GM23338 (cell line): ENCODE results near the gene DRC1. TPM values are rescaled to one million over a fixed set of nuclear protein-coding genes. Genes with fewer than 3 reads are reported as not detected.
"Not testable (repeated sequence)": the region's sequence is repeated elsewhere in the genome, so short reads cannot be mapped to it uniquely, and the experiment has no call there.

ENCODE experiments used
- ATAC-seq: fragments of 200-7000 bp; cut with Tn5 transposase; 3 replicates; pipeline ENCODE4 v1.9.1; 2020
- DNase-seq: peaks from one replicate; pipeline ENCODE4 v3.0.0-alpha.2; 2015; ENCODE audit warnings: low spot score
- H2AFZ ChIP-seq: fragments of 200-600 bp; sonication (generic); 2 replicates; pipeline ENCODE4 v1.8.0; 2016; ENCODE audit warnings: antibody characterized with exemption, mild to moderate bottlenecking, moderate library complexity
- H3F3A ChIP-seq: fragments of 200-600 bp; sonication (generic); replicated peaks from 2 replicates; pipeline ENCODE4 v1.8.0; 2017; ENCODE audit warnings: antibody characterized with exemption, mixed run types, low read depth
- H3K27ac ChIP-seq: fragments of 200-600 bp; sonication (generic); 2 replicates; pipeline ENCODE4 v1.6.1; 2016; ENCODE audit warnings: low read depth
- H3K27me3 ChIP-seq: fragments of 200-600 bp; sonication (generic); 2 replicates; pipeline ENCODE4 v1.8.0; 2016; ENCODE audit warnings: mild to moderate bottlenecking, mixed run types, moderate library complexity; ENCODE audit not compliant: insufficient read depth
- H3K36me3 ChIP-seq: fragments of 200-600 bp; sonication (generic); 2 replicates; pipeline ENCODE4 v1.8.0; 2016; ENCODE audit warnings: mild to moderate bottlenecking; ENCODE audit not compliant: insufficient read depth
- H3K4me1 ChIP-seq: fragments of 200-600 bp; sonication (generic); 2 replicates; pipeline ENCODE4 v1.8.0; 2016; ENCODE audit warnings: mild to moderate bottlenecking, moderate library complexity; ENCODE audit not compliant: insufficient read depth
- H3K4me2 ChIP-seq: fragments of 200-600 bp; sonication (generic); 2 replicates; pipeline ENCODE4 v1.7.1; 2017; ENCODE audit warnings: mixed run types
- H3K4me3 ChIP-seq: fragments of 200-600 bp; sonication (generic); 2 replicates; pipeline ENCODE4 v1.6.1; 2016; ENCODE audit warnings: mixed run types
- H3K79me2 ChIP-seq: fragments of 200-600 bp; sonication (generic); replicated peaks from 2 replicates; pipeline ENCODE4 v1.8.0; 2017; ENCODE audit warnings: mild to moderate bottlenecking; ENCODE audit not compliant: insufficient read depth
- H3K9me2 ChIP-seq: fragments of 200-600 bp; sonication (generic); 2 replicates; pipeline ENCODE4 v1.8.0; 2017; ENCODE audit not compliant: insufficient read depth
- H4K20me1 ChIP-seq: fragments of 200-600 bp; sonication (generic); replicated peaks from 2 replicates; pipeline ENCODE4 v1.8.0; 2017; ENCODE audit warnings: mild to moderate bottlenecking; ENCODE audit not compliant: insufficient read depth
- H3K27ac Mint-ChIP-seq: 2 replicates; pipeline ENCODE4 v1.8.0; 2020; ENCODE audit warnings: inconsistent platforms, mild to moderate bottlenecking, moderate library complexity, mixed read lengths
- H3K27me3 Mint-ChIP-seq: 3 replicates; pipeline ENCODE4 v1.8.0; 2022; ENCODE audit warnings: low read depth, mild to moderate bottlenecking, moderate library complexity, mixed read lengths, inconsistent platforms; ENCODE audit not compliant: insufficient read depth, poor library complexity
- H3K36me3 Mint-ChIP-seq: 3 replicates; pipeline ENCODE4 v1.8.0; 2021; ENCODE audit warnings: low read depth, mild to moderate bottlenecking, inconsistent platforms, moderate library complexity, mixed read lengths
- H3K4me1 Mint-ChIP-seq: 3 replicates; pipeline ENCODE4 v1.8.0; 2020; ENCODE audit warnings: mild to moderate bottlenecking, inconsistent platforms, mixed read lengths
- H3K4me3 Mint-ChIP-seq: 3 replicates; pipeline ENCODE4 v1.8.0; 2021; ENCODE audit warnings: moderate library complexity, mild to moderate bottlenecking, inconsistent platforms, mixed read lengths
- H3K9me3 Mint-ChIP-seq: 3 replicates; pipeline ENCODE4 v1.8.0; 2020; ENCODE audit warnings: moderate library complexity, mild to moderate bottlenecking, inconsistent platforms, mixed read lengths
- CREB1 ChIP-seq: fragments of 250-450 bp; sonication (Bioruptor Pico); IDR thresholded peaks from 2 replicates; pipeline ENCODE4 v1.5.0; 2020; ENCODE audit warnings: low read depth, mild to moderate bottlenecking, moderate library complexity
- EZH2 ChIP-seq: fragments of 200-600 bp; sonication (generic); IDR thresholded peaks from one replicate; pipeline ENCODE4 v1.8.0; 2017; ENCODE audit warnings: antibody characterized with exemption, mild to moderate bottlenecking, low read depth; ENCODE audit not compliant: unreplicated experiment
- EZH2phosphoT487 ChIP-seq: fragments of 200-600 bp; sonication (generic); IDR thresholded peaks from one replicate; pipeline ENCODE4 v1.8.1; 2018; ENCODE audit warnings: antibody characterized with exemption; ENCODE audit not compliant: unreplicated experiment
- JUNB ChIP-seq: IDR thresholded peaks from one replicate; pipeline ENCODE4 v1.6.1; 2016; ENCODE audit warnings: antibody characterized with exemption; ENCODE audit not compliant: unreplicated experiment
- NANOG ChIP-seq: IDR thresholded peaks from 2 replicates; pipeline ENCODE4 v1.6.1; 2016; ENCODE audit warnings: antibody characterized with exemption, borderline replicate concordance
- POLR2AphosphoS5 ChIP-seq: IDR thresholded peaks from 2 replicates; pipeline ENCODE4 v1.6.1; 2016; ENCODE audit warnings: antibody characterized with exemption, low read depth
- ZNF331 ChIP-seq: fragments of 250-450 bp; sonication (Bioruptor Pico); IDR thresholded peaks from 2 replicates; pipeline ENCODE4 v1.5.0; 2020; ENCODE audit warnings: low read depth, mild to moderate bottlenecking, moderate library complexity
- polyA plus RNA-seq: library from polyadenylated mRNA; unstranded; fragments of >200 nt; fragmentation: Nextera tagmentation; extraction: Ambion mirVana; gene quantifications from 2 replicates; pipeline ENCODE4 v1.2.1, GENCODE V29; 2016
- total RNA-seq: library from RNA; depleted of rRNA; stranded (reverse); fragments of >200 nt; shearing (Covaris generic); gene quantifications from 2 replicates; pipeline ENCODE4 v1.2.3, GENCODE V29; 2014
- TF ChIP-seq, protein P1 (sequence below): fragments of 250-450 bp; sonication (Bioruptor Pico); IDR thresholded peaks from 2 replicates; pipeline ENCODE4 v1.5.0; 2020; ENCODE audit warnings: mild to moderate bottlenecking, moderate library complexity
- TF ChIP-seq, protein P2 (sequence below): IDR thresholded peaks from 2 replicates; pipeline ENCODE4 v1.6.1; 2016; ENCODE audit warnings: antibody characterized with exemption
- TF ChIP-seq, protein P3 (sequence below), 2 experiments: fragments of 200-600 bp in 1 of 2; sonication (generic) in 1 of 2; conservative IDR thresholded peaks; 2 replicates each; pipeline versions ENCODE4 v1.5.1 to v1.6.1; 2016 to 2017; ENCODE audit warnings: antibody characterized with exemption in 2 of 2, low read depth in 2 of 2, mild to moderate bottlenecking in 2 of 2, moderate library complexity in 1 of 2

The DRC1 gene
- total and polyA plus RNA-seq, 2 experiments from 2014 or later, result 0.45 TPM; not detected in 1

DNA sequence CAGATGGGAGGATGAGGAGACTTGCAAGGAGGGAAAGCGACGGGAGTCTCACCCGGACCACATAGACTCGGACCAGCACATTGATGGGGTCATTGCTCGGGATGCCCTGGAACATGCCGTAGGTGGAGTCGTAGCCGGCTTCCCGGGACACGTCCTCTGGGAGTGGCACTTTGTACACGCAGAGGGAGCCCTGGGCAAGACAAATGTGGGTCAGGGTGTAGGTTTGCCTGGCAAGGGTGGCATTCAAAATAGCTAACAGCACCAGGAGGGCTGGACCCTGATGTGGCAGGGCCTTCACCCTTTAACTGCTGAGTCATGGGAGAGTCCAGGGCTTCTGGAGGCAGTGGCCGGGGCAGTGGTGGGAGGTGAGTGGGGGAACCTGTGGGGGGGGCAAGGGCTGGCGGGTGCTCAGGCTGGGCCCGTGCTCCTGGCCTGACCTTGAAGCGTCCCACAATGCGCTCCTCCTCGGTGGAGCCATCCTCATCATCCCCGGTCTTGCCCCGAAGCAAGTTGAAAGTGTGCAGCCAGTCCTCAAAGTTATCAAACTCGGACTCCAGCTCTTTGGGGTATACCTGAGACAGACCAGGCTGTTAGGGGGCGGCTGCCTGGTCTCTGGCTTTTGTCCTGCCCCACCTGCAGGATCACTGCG is 65.1 kb downstream of the DRC1 start:
- Histone ChIP-seq H3K27me3 (no peaks in the 10 kb centered on the region), H3K36me3 (no peaks in the 10 kb centered on the region), H3K4me1 (no peaks in the 10 kb centered on the region), H3K9me2 (no peaks in the 10 kb centered on the region), H3K4me2 (no peak overlapping the region), H3K27ac (no peak overlapping the region), H3K4me3 (no peak overlapping the region), H2AFZ (no peak overlapping the region; the same call in 1 of the 2 replicates), H3K79me2 (no peaks in the 10 kb centered on the region), H4K20me1 (no peaks in the 10 kb centered on the region; the same call in 1 of the 2 replicates), H3F3A (0 out of 2 replicates have a peak, but pooled peaks cover 3% of the 10 kb centered on the region)
- DNase-seq (no peak), ATAC-seq (no peak)
- no peaks in the 10 kb centered on the region; the same call in 1 of the 3 replicates for H3K9me3 Mint-ChIP-seq
- H3K4me3 Mint-ChIP-seq, result no peak overlapping the region
- no peaks in the 10 kb centered on the region for H3K36me3 Mint-ChIP-seq
- H3K27me3 Mint-ChIP-seq, result peaks cover 7% of the 10 kb centered on the region
- peaks cover 13% of the 10 kb centered on the region for H3K4me1 Mint-ChIP-seq
- H3K27ac Mint-ChIP-seq, result no peak overlapping the region
- TF ChIP-seq, protein P1, sequence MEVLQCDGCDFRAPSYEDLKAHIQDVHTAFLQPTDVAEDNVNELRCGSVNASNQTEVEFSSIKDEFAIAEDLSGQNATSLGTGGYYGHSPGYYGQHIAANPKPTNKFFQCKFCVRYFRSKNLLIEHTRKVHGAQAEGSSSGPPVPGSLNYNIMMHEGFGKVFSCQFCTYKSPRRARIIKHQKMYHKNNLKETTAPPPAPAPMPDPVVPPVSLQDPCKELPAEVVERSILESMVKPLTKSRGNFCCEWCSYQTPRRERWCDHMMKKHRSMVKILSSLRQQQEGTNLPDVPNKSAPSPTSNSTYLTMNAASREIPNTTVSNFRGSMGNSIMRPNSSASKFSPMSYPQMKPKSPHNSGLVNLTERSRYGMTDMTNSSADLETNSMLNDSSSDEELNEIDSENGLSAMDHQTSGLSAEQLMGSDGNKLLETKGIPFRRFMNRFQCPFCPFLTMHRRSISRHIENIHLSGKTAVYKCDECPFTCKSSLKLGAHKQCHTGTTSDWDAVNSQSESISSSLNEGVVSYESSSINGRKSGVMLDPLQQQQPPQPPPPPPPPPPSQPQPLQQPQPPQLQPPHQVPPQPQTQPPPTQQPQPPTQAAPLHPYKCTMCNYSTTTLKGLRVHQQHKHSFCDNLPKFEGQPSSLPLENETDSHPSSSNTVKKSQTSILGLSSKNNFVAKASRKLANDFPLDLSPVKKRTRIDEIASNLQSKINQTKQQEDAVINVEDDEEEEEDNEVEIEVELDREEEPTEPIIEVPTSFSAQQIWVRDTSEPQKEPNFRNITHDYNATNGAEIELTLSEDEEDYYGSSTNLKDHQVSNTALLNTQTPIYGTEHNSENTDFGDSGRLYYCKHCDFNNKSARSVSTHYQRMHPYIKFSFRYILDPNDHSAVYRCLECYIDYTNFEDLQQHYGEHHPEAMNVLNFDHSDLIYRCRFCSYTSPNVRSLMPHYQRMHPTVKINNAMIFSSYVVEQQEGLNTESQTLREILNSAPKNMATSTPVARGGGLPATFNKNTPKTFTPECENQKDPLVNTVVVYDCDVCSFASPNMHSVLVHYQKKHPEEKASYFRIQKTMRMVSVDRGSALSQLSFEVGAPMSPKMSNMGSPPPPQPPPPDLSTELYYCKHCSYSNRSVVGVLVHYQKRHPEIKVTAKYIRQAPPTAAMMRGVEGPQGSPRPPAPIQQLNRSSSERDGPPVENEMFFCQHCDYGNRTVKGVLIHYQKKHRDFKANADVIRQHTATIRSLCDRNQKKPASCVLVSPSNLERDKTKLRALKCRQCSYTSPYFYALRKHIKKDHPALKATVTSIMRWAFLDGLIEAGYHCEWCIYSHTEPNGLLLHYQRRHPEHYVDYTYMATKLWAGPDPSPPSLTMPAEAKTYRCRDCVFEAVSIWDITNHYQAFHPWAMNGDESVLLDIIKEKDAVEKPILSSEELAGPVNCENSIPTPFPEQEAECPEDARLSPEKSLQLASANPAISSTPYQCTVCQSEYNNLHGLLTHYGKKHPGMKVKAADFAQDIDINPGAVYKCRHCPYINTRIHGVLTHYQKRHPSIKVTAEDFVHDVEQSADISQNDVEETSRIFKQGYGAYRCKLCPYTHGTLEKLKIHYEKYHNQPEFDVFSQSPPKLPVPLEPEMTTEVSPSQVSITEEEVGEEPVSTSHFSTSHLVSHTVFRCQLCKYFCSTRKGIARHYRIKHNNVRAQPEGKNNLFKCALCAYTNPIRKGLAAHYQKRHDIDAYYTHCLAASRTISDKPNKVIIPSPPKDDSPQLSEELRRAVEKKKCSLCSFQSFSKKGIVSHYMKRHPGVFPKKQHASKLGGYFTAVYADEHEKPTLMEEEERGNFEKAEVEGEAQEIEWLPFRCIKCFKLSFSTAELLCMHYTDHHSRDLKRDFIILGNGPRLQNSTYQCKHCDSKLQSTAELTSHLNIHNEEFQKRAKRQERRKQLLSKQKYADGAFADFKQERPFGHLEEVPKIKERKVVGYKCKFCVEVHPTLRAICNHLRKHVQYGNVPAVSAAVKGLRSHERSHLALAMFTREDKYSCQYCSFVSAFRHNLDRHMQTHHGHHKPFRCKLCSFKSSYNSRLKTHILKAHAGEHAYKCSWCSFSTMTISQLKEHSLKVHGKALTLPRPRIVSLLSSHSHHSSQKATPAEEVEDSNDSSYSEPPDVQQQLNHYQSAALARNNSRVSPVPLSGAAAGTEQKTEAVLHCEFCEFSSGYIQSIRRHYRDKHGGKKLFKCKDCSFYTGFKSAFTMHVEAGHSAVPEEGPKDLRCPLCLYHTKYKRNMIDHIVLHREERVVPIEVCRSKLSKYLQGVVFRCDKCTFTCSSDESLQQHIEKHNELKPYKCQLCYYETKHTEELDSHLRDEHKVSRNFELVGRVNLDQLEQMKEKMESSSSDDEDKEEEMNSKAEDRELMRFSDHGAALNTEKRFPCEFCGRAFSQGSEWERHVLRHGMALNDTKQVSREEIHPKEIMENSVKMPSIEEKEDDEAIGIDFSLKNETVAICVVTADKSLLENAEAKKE, result no peak
- no peak for TF ChIP-seq ZNF331 (CRISPR knock-in tag)
- TF ChIP-seq, protein P2, sequence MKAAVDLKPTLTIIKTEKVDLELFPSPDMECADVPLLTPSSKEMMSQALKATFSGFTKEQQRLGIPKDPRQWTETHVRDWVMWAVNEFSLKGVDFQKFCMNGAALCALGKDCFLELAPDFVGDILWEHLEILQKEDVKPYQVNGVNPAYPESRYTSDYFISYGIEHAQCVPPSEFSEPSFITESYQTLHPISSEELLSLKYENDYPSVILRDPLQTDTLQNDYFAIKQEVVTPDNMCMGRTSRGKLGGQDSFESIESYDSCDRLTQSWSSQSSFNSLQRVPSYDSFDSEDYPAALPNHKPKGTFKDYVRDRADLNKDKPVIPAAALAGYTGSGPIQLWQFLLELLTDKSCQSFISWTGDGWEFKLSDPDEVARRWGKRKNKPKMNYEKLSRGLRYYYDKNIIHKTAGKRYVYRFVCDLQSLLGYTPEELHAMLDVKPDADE, result no peak
- TF ChIP-seq POLR2AphosphoS5, result no peak
- no peak for TF ChIP-seq EZH2
- no peak for TF ChIP-seq JUNB
- no peak for TF ChIP-seq CREB1
- TF ChIP-seq EZH2phosphoT487, result no peak
- TF ChIP-seq NANOG, result no peak
- TF ChIP-seq, protein P3, sequence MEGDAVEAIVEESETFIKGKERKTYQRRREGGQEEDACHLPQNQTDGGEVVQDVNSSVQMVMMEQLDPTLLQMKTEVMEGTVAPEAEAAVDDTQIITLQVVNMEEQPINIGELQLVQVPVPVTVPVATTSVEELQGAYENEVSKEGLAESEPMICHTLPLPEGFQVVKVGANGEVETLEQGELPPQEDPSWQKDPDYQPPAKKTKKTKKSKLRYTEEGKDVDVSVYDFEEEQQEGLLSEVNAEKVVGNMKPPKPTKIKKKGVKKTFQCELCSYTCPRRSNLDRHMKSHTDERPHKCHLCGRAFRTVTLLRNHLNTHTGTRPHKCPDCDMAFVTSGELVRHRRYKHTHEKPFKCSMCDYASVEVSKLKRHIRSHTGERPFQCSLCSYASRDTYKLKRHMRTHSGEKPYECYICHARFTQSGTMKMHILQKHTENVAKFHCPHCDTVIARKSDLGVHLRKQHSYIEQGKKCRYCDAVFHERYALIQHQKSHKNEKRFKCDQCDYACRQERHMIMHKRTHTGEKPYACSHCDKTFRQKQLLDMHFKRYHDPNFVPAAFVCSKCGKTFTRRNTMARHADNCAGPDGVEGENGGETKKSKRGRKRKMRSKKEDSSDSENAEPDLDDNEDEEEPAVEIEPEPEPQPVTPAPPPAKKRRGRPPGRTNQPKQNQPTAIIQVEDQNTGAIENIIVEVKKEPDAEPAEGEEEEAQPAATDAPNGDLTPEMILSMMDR (conservative IDR thresholded peaks at IDR 0.05; ENCODE audit: low read depth in 2 of 2), result no peak

DNA sequence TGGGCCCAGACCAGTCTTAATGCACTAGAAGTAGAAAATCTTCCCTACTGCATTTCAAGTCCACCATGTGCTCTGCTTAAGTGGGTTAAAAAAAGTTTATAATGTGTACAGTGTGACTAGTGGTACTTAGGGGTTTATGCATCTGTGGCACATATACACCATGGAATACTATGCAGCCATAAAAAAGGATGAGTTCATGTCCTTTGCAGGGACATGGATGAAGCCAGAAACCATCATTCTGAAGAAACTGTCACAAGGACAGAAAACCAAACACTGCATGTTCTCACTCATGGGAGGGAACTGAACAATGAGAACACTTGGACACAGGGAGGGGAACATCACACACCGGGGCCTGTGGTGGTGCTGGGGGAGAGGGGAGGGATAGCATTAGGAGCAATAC is 66.8 kb downstream of the DRC1 start:
- ATAC-seq, result not testable (repeated sequence)

More for the DNA sequence above, 66.8 kb downstream of the DRC1 start:
- not testable (repeated sequence) for H3K4me1 ChIP-seq, DNase-seq, H2AFZ ChIP-seq, H3K27me3 ChIP-seq, H3K4me3 Mint-ChIP-seq, H4K20me1 ChIP-seq, H3F3A ChIP-seq, H3K9me3 Mint-ChIP-seq, H3K27ac Mint-ChIP-seq, H3K4me1 Mint-ChIP-seq, H3K4me2 ChIP-seq, H3K27ac ChIP-seq, H3K36me3 ChIP-seq, H3K9me2 ChIP-seq, H3K36me3 Mint-ChIP-seq, H3K79me2 ChIP-seq, H3K4me3 ChIP-seq
- H3K27me3 Mint-ChIP-seq, result peaks cover 12% of the 10 kb centered on the region
